AG09309 (cell line): Measurements from ENCODE around the gene TRNAU1AP.
A peak's percentile ranks its signal among the peaks of the same experiment; 100 is the strongest.

Experiments
- DNase-seq: peaks from one replicate; pipeline ENCODE4 v3.0.0-alpha.2; 2010; ENCODE audit warnings: low read depth
- H3K4me3 ChIP-seq: 2 replicates; pipeline ENCODE4 v1.5.1; 2011; ENCODE audit warnings: mild to moderate bottlenecking, low read depth, low read length, moderate library complexity; ENCODE audit not compliant: control insufficient read depth
- TF ChIP-seq, protein P1 (sequence below): IDR thresholded peaks from 2 replicates; pipeline ENCODE4 v1.5.1; 2011; ENCODE audit warnings: mild to moderate bottlenecking, low read depth, low read length, inconsistent platforms; ENCODE audit not compliant: insufficient read depth, control insufficient read depth; ENCODE audit errors: missing control alignments

TRNAU1AP gene

DNA sequence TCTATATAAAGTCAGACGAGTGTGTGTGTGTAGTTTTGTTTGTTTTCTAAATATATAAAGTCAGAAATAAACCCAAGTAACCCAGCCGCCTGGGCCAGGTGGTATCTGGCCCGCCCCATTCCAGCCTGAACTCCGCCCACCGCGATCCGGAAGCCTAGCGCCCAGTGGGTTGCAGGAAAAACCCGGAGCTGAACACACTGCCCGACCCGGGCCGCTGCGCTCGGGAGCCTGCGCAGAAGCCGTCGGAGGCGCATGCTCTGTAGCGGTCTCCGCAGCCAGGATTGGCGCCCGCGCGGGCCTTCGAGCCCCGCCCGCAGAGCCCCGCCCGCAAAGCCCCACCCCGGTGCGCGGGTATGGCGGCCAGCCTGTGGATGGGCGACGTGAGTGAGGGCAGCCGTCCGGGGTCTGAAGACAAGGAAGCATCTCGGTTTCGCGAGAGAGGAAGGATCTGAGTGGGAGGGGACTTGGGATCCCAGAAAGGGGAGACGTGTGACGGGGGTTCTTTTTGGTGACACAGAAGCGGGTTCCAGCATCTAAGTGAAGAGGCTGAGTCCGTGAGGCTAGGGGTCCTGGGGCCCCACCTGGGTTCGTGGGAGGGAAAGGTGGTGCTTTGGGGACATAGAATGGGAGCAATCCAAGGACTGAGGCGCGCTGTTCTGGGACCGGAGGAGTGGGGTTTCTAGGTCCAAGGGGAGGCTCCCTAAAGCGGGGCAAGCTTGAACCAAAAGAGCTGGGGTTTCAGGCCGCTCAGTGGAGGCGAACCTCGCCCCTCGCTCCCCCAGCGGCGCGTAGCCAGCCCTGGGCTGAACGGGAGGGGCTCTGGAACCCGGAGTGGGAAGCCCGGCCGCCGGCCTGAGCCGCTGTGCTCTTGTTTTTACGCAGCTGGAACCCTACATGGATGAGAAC, at the start of gene TRNAU1AP:
Gene TRNAU1AP, plus strand, starts transcription at position 328 of the 906 bp plus-strand sequence. Its CDS starts 26 bp downstream, at position 354.
- H3K4me3 ChIP-seq, result peak within 1 kb of the TSS; percentile 91
- TF ChIP-seq, protein P1, sequence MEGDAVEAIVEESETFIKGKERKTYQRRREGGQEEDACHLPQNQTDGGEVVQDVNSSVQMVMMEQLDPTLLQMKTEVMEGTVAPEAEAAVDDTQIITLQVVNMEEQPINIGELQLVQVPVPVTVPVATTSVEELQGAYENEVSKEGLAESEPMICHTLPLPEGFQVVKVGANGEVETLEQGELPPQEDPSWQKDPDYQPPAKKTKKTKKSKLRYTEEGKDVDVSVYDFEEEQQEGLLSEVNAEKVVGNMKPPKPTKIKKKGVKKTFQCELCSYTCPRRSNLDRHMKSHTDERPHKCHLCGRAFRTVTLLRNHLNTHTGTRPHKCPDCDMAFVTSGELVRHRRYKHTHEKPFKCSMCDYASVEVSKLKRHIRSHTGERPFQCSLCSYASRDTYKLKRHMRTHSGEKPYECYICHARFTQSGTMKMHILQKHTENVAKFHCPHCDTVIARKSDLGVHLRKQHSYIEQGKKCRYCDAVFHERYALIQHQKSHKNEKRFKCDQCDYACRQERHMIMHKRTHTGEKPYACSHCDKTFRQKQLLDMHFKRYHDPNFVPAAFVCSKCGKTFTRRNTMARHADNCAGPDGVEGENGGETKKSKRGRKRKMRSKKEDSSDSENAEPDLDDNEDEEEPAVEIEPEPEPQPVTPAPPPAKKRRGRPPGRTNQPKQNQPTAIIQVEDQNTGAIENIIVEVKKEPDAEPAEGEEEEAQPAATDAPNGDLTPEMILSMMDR, result no peak
- DNase-seq, result peak; percentile 84

DNA sequence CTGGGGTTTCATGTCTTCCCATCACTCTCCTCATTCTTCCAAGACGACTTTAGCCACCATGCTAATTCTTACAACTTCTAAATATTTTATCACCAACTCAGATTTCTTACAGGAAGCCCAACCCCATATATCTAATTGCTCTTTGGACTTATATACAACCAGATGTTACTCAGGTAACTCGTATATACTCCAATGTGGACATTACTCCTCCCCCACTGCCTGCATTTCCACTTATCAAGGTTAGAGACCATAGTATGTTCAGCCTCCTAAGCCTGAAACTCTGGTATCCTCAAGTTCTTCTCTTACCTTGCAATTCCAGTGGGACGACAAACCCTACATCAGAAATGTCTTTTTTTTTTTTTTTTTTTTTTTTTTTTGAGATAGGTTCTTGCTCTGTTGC, 49.8 kb upstream of the TRNAU1AP start:
- H3K4me3 ChIP-seq, result no peak overlapping the region
- TF ChIP-seq, protein P1, result no peak
- DNase-seq, result no peak

DNA sequence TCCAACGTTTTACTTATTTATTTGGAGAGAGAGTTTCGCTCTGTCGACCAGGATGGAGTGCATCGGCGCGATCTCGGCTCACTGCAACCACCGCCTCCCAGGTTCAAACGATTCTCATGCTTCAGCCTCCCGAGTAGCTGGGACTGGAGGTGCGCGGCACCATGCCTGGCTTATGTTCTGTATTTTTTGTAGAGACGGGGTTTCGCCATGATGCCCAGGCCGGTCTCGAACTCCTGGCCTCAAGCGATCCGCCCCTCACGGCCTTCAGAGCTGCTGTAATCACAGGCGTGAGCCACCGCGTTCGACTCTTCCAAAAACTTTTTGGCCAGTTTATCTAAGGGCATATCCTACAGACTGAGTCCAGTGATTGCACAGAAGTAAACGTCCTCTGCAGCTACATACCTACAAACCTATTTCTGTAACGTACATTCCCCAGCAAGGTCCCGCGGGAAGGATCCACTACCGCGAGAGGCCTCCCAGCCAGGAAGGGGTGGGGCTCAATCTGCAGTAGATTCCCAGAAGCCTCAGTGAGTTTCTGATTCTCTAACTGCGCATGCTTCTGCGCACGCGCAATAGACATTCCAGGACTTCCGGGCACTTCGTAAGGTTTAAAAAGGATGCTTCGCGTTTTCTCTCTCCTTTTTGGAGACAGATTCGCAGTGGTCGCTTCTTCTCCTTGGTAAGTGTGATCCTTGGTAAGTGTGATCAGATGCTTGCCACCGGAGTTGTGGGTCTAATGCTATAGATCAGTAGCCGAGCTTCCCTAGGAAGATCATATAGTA, 47.3 kb upstream of the TRNAU1AP start, which contains the start of gene RCC1:
Gene RCC1, plus strand, starts transcription at position 638 of the 782 bp plus-strand sequence. CDS start 23,824 bp downstream, outside the sequence.
- peak within 1 kb of the TSS; percentile 81 for H3K4me3 ChIP-seq
- TF ChIP-seq, protein P1, result no peak
- DNase-seq, result peak; percentile 97

DNA sequence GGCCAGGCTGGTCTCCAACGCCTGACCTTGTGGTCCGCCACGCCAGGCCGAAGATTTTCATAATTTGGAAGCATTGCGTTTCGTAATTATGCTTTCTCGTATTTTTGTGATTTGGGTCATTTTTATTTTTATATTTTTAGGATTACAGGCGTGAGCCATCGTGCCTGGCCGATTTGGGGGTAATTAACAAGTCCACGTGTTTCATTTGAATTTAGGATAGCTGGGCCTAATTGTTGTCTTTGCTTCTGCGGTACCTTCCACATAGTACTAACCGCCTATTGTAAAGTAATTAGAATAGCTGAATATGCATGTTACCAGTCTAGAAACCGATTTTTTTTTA, 46.0 kb upstream of the TRNAU1AP start:
- no peak for DNase-seq
- TF ChIP-seq, protein P1, result no peak
- peak overlapping the region; percentile 81 for H3K4me3 ChIP-seq

DNA sequence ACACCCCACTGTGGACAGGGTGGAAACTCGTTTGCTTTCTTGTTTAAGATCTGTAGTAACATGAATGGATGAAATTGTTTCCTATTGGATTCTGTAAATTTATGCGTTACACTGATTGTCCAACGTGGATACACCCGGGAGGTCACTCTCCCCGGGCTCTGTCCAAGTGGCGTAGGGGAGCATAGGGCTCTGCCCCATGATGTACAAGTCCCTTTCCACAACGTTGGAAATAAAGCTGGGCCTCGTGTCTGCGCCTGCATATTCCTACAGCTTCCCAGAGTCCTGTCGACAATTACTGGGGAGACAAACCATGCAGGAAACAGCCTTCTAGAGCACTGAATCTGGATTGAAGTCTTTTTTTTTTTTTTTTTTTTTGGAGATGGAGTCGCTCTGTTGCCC, 45.6 kb upstream of the TRNAU1AP start:
- DNase-seq, result no peak
- H3K4me3 ChIP-seq, result peak overlapping the region; percentile 81

More for the DNA sequence above, 45.6 kb upstream of the TRNAU1AP start:
- TF ChIP-seq, protein P1, result no peak
